Loucy (cell line): ENCODE measurements around the gene P3H4.

Experiments
- CTCF ChIP-seq: fragments of 200-600 bp; sonication (generic); conservative IDR thresholded peaks from 2 replicates; pipeline ENCODE4 v1.5.1; 2014; ENCODE audit warnings: mild to moderate bottlenecking, antibody characterized with exemption, low read length
- EZH2phosphoT487 ChIP-seq: fragments of 200-600 bp; IDR thresholded peaks from 2 replicates; pipeline ENCODE4 v1.6.1; 2018; ENCODE audit warnings: antibody characterized with exemption, mild to moderate bottlenecking, moderate library complexity, borderline replicate concordance

GRCh38 chr17:41772586-41773189, 39.1 kb downstream of the P3H4 start:
- TF ChIP-seq CTCF, result no peak
- TF ChIP-seq EZH2phosphoT487, result no peak
